H1 (cell line): Measurements from ENCODE around the gene TSKS. TPM values are rescaled to one million over a fixed set of nuclear protein-coding genes. Genes with fewer than 3 reads are reported as not detected.
A peak's percentile ranks its signal among the peaks of the same experiment; 100 is the strongest.

Source experiments
- CTCF ChIA-PET: fragments of 300-600 bp; sonication (Branson Sonifier 250); formaldehyde crosslinking; loops from one replicate; lab custom pipeline; 2021; ENCODE audit not compliant: partially characterized antibody; lab: Charles Lee
- POLR2A ChIA-PET: fragments of 300-600 bp; sonication (Branson Sonifier 250); formaldehyde crosslinking; loops from one replicate; lab custom pipeline; 2021; ENCODE audit warnings: inconsistent platforms; ENCODE audit not compliant: partially characterized antibody; lab: Charles Lee
- DNase-seq, 2 experiments: peaks; one replicate each; pipeline versions ENCODE4 v3.0.0 to v3.0.0-alpha.2; 2010 to 2022; ENCODE audit warnings: low spot score in 2 of 2, low read depth in 1 of 2, mixed read lengths in 1 of 2
- FAIRE-seq: peaks from 2 replicates; lab custom pipeline; 2011; peaks lifted over from hg19 to GRCh38; lab: Jason Lieb, UNC
- H2AFZ ChIP-seq: 2 replicates; pipeline ENCODE4 v1.8.1; 2012; ENCODE audit warnings: low read length, inconsistent platforms
- H2AK5ac ChIP-seq: 2 replicates; pipeline ENCODE4 v1.6.1; 2013; ENCODE audit warnings: low read depth, low read length
- H2BK120ac ChIP-seq: replicated peaks from 2 replicates; pipeline ENCODE3; 2013; ENCODE audit warnings: low read depth, low read length, inconsistent platforms
- H2BK12ac ChIP-seq: 2 replicates; pipeline ENCODE4 v1.6.1; 2013; ENCODE audit warnings: low read depth, low read length
- H2BK15ac ChIP-seq: 2 replicates; pipeline ENCODE4 v1.6.1; 2013; ENCODE audit warnings: low read length
- H2BK20ac ChIP-seq: 2 replicates; pipeline ENCODE4 v1.6.1; 2013; ENCODE audit warnings: low read length
- H2BK5ac ChIP-seq: 2 replicates; pipeline ENCODE4 v1.6.1; 2013; ENCODE audit warnings: low read depth, low read length
- H3K14ac ChIP-seq: 2 replicates; pipeline ENCODE4 v1.6.1; 2013; ENCODE audit warnings: inconsistent platforms; ENCODE audit not compliant: insufficient read length
- H3K18ac ChIP-seq: 2 replicates; pipeline ENCODE4 v1.6.1; 2013; ENCODE audit warnings: low read length; ENCODE audit errors: extremely low read depth
- H3K23ac ChIP-seq: 2 replicates; pipeline ENCODE4 v1.6.1; 2013; ENCODE audit warnings: inconsistent platforms; ENCODE audit not compliant: insufficient read length
- H3K23me2 ChIP-seq: 2 replicates; pipeline ENCODE4 v1.6.1; 2013; ENCODE audit warnings: low read depth, low read length
- H3K27ac ChIP-seq: 2 replicates; pipeline ENCODE4 v1.6.1; 2011; ENCODE audit warnings: low read depth, low read length, inconsistent platforms
- H3K27me3 ChIP-seq, 4 experiments: replicated peaks in 1 of 4; 1 replicate in 1 of 4; 2 replicates in 3 of 4; pipeline versions ENCODE4 v1.6.1 to v1.8.1; 2011 to 2013; ENCODE audit warnings: low read length in 3 of 4, mild to moderate bottlenecking in 3 of 4, inconsistent platforms in 2 of 4, mixed read lengths in 2 of 4, moderate library complexity in 1 of 4; ENCODE audit not compliant: control insufficient read depth in 3 of 4, insufficient read depth in 3 of 4; ENCODE audit errors: extremely low read depth in 1 of 4
- H3K36me3 ChIP-seq, 4 experiments: 2 replicates each; pipeline versions ENCODE4 v1.6.1 to v1.8.1; 2011 to 2013; ENCODE audit warnings: mild to moderate bottlenecking in 4 of 4, low read length in 3 of 4, moderate library complexity in 2 of 4, control low read depth in 1 of 4, inconsistent platforms in 1 of 4; ENCODE audit not compliant: insufficient read depth in 4 of 4, control insufficient read depth in 2 of 4
- H3K4ac ChIP-seq: replicated peaks from 2 replicates; pipeline ENCODE3; 2013; ENCODE audit warnings: low read length, low read depth, mixed read lengths, inconsistent platforms; ENCODE audit not compliant: insufficient read length
- H3K4me1 ChIP-seq, 4 experiments: replicated peaks in 1 of 4; 1 replicate in 1 of 4; 2 replicates in 3 of 4; pipeline versions ENCODE4 v1.6.1 to v1.8.1; 2011 to 2013; ENCODE audit warnings: low read length in 3 of 4, inconsistent platforms in 2 of 4, mixed read lengths in 1 of 4; ENCODE audit not compliant: insufficient read depth in 4 of 4, control insufficient read depth in 3 of 4
- H3K4me2 ChIP-seq, 2 experiments: 2 replicates each; pipeline versions ENCODE4 v1.6.1 to v1.8.1; 2011 to 2013; ENCODE audit warnings: low read depth in 2 of 2, low read length in 2 of 2, control low read depth in 1 of 2, inconsistent platforms in 1 of 2, mild to moderate bottlenecking in 1 of 2; ENCODE audit not compliant: insufficient read depth in 1 of 2
- H3K4me3 ChIP-seq, 4 experiments: fragments of 200-600, 300-600 bp in 1 of 4; sonication (generic), shearing (Covaris generic), sonication (Bioruptor Twin) in 1 of 4; 2 replicates each; pipeline versions ENCODE4 v1.5.1 to v1.8.1; 2011 to 2016; ENCODE audit warnings: low read length in 4 of 4, low read depth in 3 of 4, control low read depth in 2 of 4, inconsistent platforms in 2 of 4, mild to moderate bottlenecking in 2 of 4, mixed read lengths in 1 of 4, moderate library complexity in 1 of 4; ENCODE audit not compliant: insufficient read depth in 2 of 4; ENCODE audit errors: extremely low read depth in 1 of 4
- H3K56ac ChIP-seq: replicated peaks from 2 replicates; pipeline ENCODE3; 2013; ENCODE audit warnings: low read depth, mild to moderate bottlenecking, mixed read lengths, low read length, inconsistent platforms; ENCODE audit not compliant: insufficient read length
- H3K79me1 ChIP-seq: 2 replicates; pipeline ENCODE4 v1.6.1; 2013; ENCODE audit warnings: low read depth, low read length, control low read depth
- H3K79me2 ChIP-seq, 2 experiments: 2 replicates each; pipeline versions ENCODE4 v1.6.1 to v1.8.1; 2012 to 2013; ENCODE audit warnings: low read length in 2 of 2, mild to moderate bottlenecking in 2 of 2, inconsistent platforms in 1 of 2; ENCODE audit not compliant: insufficient read depth in 2 of 2, control insufficient read depth in 1 of 2
- H3K9ac ChIP-seq, 4 experiments: replicated peaks in 1 of 4; 1 replicate in 1 of 4; 2 replicates in 3 of 4; pipeline versions ENCODE4 v1.6.1 to v1.8.1; 2011 to 2013; ENCODE audit warnings: low read depth in 3 of 4, low read length in 3 of 4, control low read depth in 2 of 4, mild to moderate bottlenecking in 2 of 4, moderate library complexity in 2 of 4, inconsistent platforms in 1 of 4; ENCODE audit errors: extremely low read depth in 1 of 4
- H3K9me3 ChIP-seq, 2 experiments: 2 replicates each; pipeline versions ENCODE4 v1.6.1 to v1.8.1; 2012 to 2013; ENCODE audit warnings: mild to moderate bottlenecking in 2 of 2, moderate library complexity in 2 of 2, control low read depth in 1 of 2, inconsistent platforms in 1 of 2, low read depth in 1 of 2, low read length in 1 of 2, mixed read lengths in 1 of 2; ENCODE audit not compliant: insufficient read depth in 2 of 2
- H4K20me1 ChIP-seq, 2 experiments: replicated peaks in 1 of 2; 2 replicates each; pipeline versions ENCODE3 to v1.8.1; 2011 to 2013; ENCODE audit warnings: inconsistent platforms in 2 of 2, low read length in 2 of 2, mild to moderate bottlenecking in 1 of 2; ENCODE audit not compliant: insufficient read depth in 2 of 2, control insufficient read depth in 1 of 2
- H4K5ac ChIP-seq: 2 replicates; pipeline ENCODE4 v1.6.1; 2013; ENCODE audit warnings: low read length, low read depth, mixed read lengths, inconsistent platforms; ENCODE audit not compliant: insufficient read length
- H4K8ac ChIP-seq: 2 replicates; pipeline ENCODE4 v1.8.0; 2013; ENCODE audit warnings: mild to moderate bottlenecking, moderate library complexity, low read length, inconsistent platforms; ENCODE audit not compliant: insufficient read depth; ENCODE audit errors: extremely low read depth
- H4K91ac ChIP-seq: replicated peaks from 2 replicates; pipeline ENCODE3; 2013; ENCODE audit warnings: low read length, mixed read lengths, inconsistent platforms; ENCODE audit not compliant: insufficient read length
- CEBPB ChIP-seq: IDR thresholded peaks from 2 replicates; pipeline ENCODE4 v1.6.1; 2012; ENCODE audit warnings: low read depth, low read length
- EGR1 ChIP-seq: IDR thresholded peaks from 2 replicates; pipeline ENCODE4 v1.6.1; 2011; ENCODE audit warnings: low read depth, low read length, borderline replicate concordance
- GABPA ChIP-seq: IDR thresholded peaks from 2 replicates; pipeline ENCODE4 v1.6.1; 2011; ENCODE audit warnings: mild to moderate bottlenecking, low read length, moderate library complexity, borderline replicate concordance; ENCODE audit not compliant: insufficient read depth
- GTF2F1 ChIP-seq: IDR thresholded peaks from 2 replicates; pipeline ENCODE4 v1.6.1; 2012; ENCODE audit warnings: low read depth, low read length, improper control_type of control experiment, borderline replicate concordance
- NANOG ChIP-seq: IDR thresholded peaks from 2 replicates; pipeline ENCODE4 v1.6.1; 2011; ENCODE audit warnings: low read length, low read depth, mild to moderate bottlenecking, inconsistent platforms; ENCODE audit not compliant: insufficient read depth, poor library complexity, severe bottlenecking
- PHF8 ChIP-seq: fragments of 200-600 bp; sonication (generic); conservative IDR thresholded peaks from 2 replicates; pipeline ENCODE4 v1.7.1; 2012; ENCODE audit warnings: low read depth, mild to moderate bottlenecking, inconsistent platforms, low read length, moderate library complexity
- RAD21 ChIP-seq, 2 experiments: IDR thresholded peaks in 1 of 2; conservative IDR thresholded peaks in 1 of 2; 2 replicates each; pipeline ENCODE4 v1.6.1; 2011; ENCODE audit warnings: low read depth in 2 of 2, low read length in 2 of 2, improper control_type of control experiment in 1 of 2, inconsistent platforms in 1 of 2, mild to moderate bottlenecking in 1 of 2, moderate library complexity in 1 of 2
- SP2 ChIP-seq: IDR thresholded peaks from 2 replicates; pipeline ENCODE4 v1.6.1; 2012; ENCODE audit warnings: mild to moderate bottlenecking, low read length, inconsistent platforms
- SUZ12 ChIP-seq: fragments of 200-600 bp; sonication (generic); IDR thresholded peaks from 2 replicates; pipeline ENCODE4 v1.6.1; 2012; ENCODE audit warnings: mild to moderate bottlenecking, inconsistent platforms, low read length, moderate library complexity, mixed read lengths
- TAF1 ChIP-seq: IDR thresholded peaks from 2 replicates; pipeline ENCODE4 v1.6.1; 2011; ENCODE audit warnings: mild to moderate bottlenecking, low read depth, low read length
- TAF7 ChIP-seq: optimal IDR thresholded peaks from 2 replicates; pipeline ENCODE3; 2011; ENCODE audit warnings: low read depth, mild to moderate bottlenecking, inconsistent platforms, low read length, moderate library complexity, borderline replicate concordance
- WGBS, 2 experiments: shearing (Covaris generic) in 1 of 2; methylation state at CpG; one replicate each; pipeline versions ENCODE4 v1.1.6 to v1.1.7; 2013 to 2015; ENCODE audit warnings: low lambda C conversion rate in 2 of 2, mixed read lengths in 2 of 2, inconsistent platforms in 1 of 2, low coverage in 1 of 2, missing lambda C conversion rate in 1 of 2; ENCODE audit not compliant: insufficient replicate concordance in 2 of 2, insufficient coverage in 1 of 2, insufficient read length in 1 of 2; ENCODE audit errors: extremely low coverage in 1 of 2, missing lambda C conversion rate in 1 of 2; 5-methylcytosine and 5-hydroxymethylcytosine counted together
- polyA plus RNA-seq, 7 experiments: library from polyadenylated mRNA; depleted of rRNA in 3 of 7; stranded (reverse) in 5 of 7; unstranded in 2 of 7; fragments of >200 nt in 5 of 7; fragments of 200-250 nt in 2 of 7; gene quantifications; 1 replicate in 5 of 7; 2 replicates in 1 of 7; 4 replicates in 1 of 7; pipeline versions ENCODE4 v1.2.1 to v1.2.3, GENCODE V29; 2011 to 2013; ENCODE audit warnings: missing spikeins in 2 of 7, mixed read lengths in 2 of 7
- total RNA-seq: library from RNA; stranded (reverse); fragmentation: NEBNext Ultra II Directional; extraction: Animal tissue kit (Norgen Biotek cat#: 25700); gene quantifications from 2 replicates; pipeline ENCODE4 v1.2.1, GENCODE V29; 2021
- TF ChIP-seq, protein P1 (sequence below): IDR thresholded peaks from 2 replicates; pipeline ENCODE4 v1.6.1; 2012; ENCODE audit warnings: inconsistent platforms

TSKS gene
- total and polyA plus RNA-seq, 2 of the 8 experiments (the other 6 are each of a cell fraction or from before 2014, with no cell fraction given): 0.21 TPM; not detected in 1

DNA sequence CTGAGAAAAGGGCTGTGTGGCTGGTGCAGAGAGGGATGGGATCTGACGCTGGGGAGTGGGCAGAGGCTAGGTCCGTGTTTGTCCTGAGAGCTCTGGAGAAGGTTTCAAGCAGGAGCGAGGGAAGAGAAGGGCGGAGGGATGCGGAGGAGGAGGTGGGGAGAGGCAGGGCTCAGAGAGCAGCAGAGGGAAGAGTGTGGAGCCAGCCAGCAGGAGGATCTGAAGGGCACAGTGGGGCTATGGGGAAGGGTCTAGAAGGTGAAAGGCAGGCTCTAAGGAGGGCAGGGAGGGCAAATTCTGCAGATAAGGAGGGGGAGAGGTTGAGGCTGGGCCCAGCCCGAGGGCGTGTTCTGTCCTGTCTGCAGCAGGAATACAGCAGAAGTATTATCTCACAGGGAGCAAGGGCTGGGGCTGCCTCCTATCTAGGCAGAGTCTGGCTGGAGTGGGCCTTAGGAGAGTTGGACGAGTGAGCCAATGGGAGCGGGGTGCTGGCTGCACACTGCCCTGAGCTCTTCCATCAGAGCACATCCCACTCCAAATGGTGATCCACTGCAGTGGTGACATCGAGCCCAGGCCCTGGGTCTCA is 9.8 kb upstream of the TSKS start:
- Histone ChIP-seq H2BK120ac (no peak overlapping the region), H3K14ac (no peak overlapping the region), H2BK12ac (no peak overlapping the region), H2AFZ (no peak overlapping the region), H2BK5ac (peak overlapping the region; percentile 2; the same call in 1 of the 2 replicates), H3K56ac (no peak overlapping the region), H3K23ac (no peak overlapping the region), H2BK20ac (no peak overlapping the region), H2BK15ac (no peak overlapping the region), H4K91ac (no peak overlapping the region), H3K4me2 (no peak overlapping the region), H4K20me1 (peaks cover 2 to 11% of the 10 kb centered on the region in 2 experiments), H3K18ac (no peak overlapping the region), H3K4me1 (peaks cover 0 to 3% (median 1%) of the 10 kb centered on the region in 4 experiments; a peak in 4 of 7 replicates), H4K8ac (no peak overlapping the region), H3K27me3 (no peaks in the 10 kb centered on the region), H3K4ac (no peak overlapping the region), H3K79me2 (peaks cover 0 to 16% of the 10 kb centered on the region in 2 experiments; a peak in 2 of 4 replicates), H3K27ac (no peak overlapping the region), H3K9ac (no peak overlapping the region; a peak in 1 of 7 replicates), H2AK5ac (no peak overlapping the region), H3K23me2 (0 out of 2 replicates have a peak, but pooled peaks cover 1% of the 10 kb centered on the region), H3K4me3 (no peak overlapping the region), H3K36me3 (no peaks in the 10 kb centered on the region; a peak in 1 of 8 replicates), H4K5ac (no peak overlapping the region), H3K79me1 (peaks cover 33% of the 10 kb centered on the region), H3K9me3 (no peaks in the 10 kb centered on the region)
- POLR2A ChIA-PET: interaction anchor here (0.6 to 2.0 kb wide), 5 partner anchors 11 to 462 kb away, joined by 3 to 5 read pairs (median 3); partner anchors contain the start of genes ATF5 and CPT1C
- CTCF ChIA-PET: interaction anchor here (0.5 to 3.0 kb wide), 5 partner anchors 11 to 1220 kb away, joined by 3 to 17 read pairs (median 3); no protein-coding TSS in a partner anchor
- WGBS, 2 experiments: 96% methylated on average over 10 of the region's 10 CpGs; no CpG with 5 or more reads in 1 of the 2 experiments
- no peak for DNase-seq
- FAIRE-seq: no peak
- TF ChIP-seq GABPA: no peak
- no peak for TF ChIP-seq NANOG
- TF ChIP-seq TAF7: no peak
- TF ChIP-seq RAD21 (IDR thresholded peaks at IDR 0.05 in 1 of 2, conservative IDR thresholded peaks at IDR 0.05 in 1 of 2; ENCODE audit: low read depth in 2 of 2, low read length in 2 of 2): no peak
- TF ChIP-seq SUZ12: no peak
- no peak for TF ChIP-seq GTF2F1
- no peak for TF ChIP-seq EGR1
- TF ChIP-seq TAF1: no peak
- TF ChIP-seq CEBPB: no peak
- TF ChIP-seq SP2: no peak
- no peak for TF ChIP-seq PHF8
- TF ChIP-seq, protein P1, sequence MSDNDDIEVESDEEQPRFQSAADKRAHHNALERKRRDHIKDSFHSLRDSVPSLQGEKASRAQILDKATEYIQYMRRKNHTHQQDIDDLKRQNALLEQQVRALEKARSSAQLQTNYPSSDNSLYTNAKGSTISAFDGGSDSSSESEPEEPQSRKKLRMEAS: no peak
